Mucosa of rectum (tissue), 2 donors: Measurements from ENCODE around the gene CASZ1.

Experiments used
- H3K27ac ChIP-seq, 2 donors: one replicate each; pipeline ENCODE4 v1.7.0; 2013; ENCODE audit warnings: inconsistent platforms in 2 of 2, low read depth in 2 of 2, low read length in 2 of 2
- H3K27me3 ChIP-seq, 2 donors: one replicate each; pipeline ENCODE4 v1.7.0; 2013; ENCODE audit warnings: low read length in 2 of 2; ENCODE audit not compliant: control insufficient read depth in 2 of 2, insufficient read depth in 2 of 2
- H3K36me3 ChIP-seq, 2 donors: one replicate each; pipeline ENCODE4 v1.7.0; 2013; ENCODE audit warnings: low read length in 2 of 2; ENCODE audit not compliant: control insufficient read depth in 2 of 2, insufficient read depth in 2 of 2
- H3K4me1 ChIP-seq, 2 donors: one replicate each; pipeline ENCODE4 v1.7.0; 2013; ENCODE audit warnings: low read length in 2 of 2, mild to moderate bottlenecking in 1 of 2; ENCODE audit not compliant: control insufficient read depth in 2 of 2, insufficient read depth in 2 of 2
- H3K4me3 ChIP-seq, 2 donors: one replicate each; pipeline ENCODE4 v1.7.0; 2013; ENCODE audit warnings: low read length in 2 of 2
- H3K9ac ChIP-seq, 2 donors: one replicate each; pipeline ENCODE4 v1.7.0; 2013; ENCODE audit warnings: low read length in 2 of 2, low read depth in 1 of 2, mild to moderate bottlenecking in 1 of 2
- H3K9me3 ChIP-seq, 2 donors: one replicate each; pipeline ENCODE4 v1.7.0; 2013; ENCODE audit warnings: low read length in 2 of 2; ENCODE audit not compliant: control insufficient read depth in 2 of 2
- donor health status: healthy.
- donor health status: Normal muscosa, but diverticular disease.

Gene CASZ1

GRCh38 chr1:10764296-10764798 lies 32.1 kb downstream of the CASZ1 start:
- Histone ChIP-seq H3K36me3 (peaks cover 0 to 4% of the 10 kb centered on the region in 2 donors), H3K4me3 (no peak overlapping the region), H3K27ac (no peak overlapping the region), H3K9me3 (no peaks in the 10 kb centered on the region), H3K4me1 (peaks cover 52 to 65% of the 10 kb centered on the region in 2 donors), H3K9ac (peak overlapping the region in 1 of 2 donors; percentile 12), H3K27me3 (peaks cover 0 to 1% of the 10 kb centered on the region in 2 donors)

- Histone ChIP-seq H3K27ac (peak overlapping the region in 1 of 2 donors; percentile 95), H3K9me3 (no peaks in the 10 kb centered on the region), H3K4me1 (peaks cover 64 to 78% of the 10 kb centered on the region in 2 donors), H3K36me3 (peaks cover 0 to 4% of the 10 kb centered on the region in 2 donors), H3K4me3 (no peak overlapping the region), H3K27me3 (peaks cover 0 to 3% of the 10 kb centered on the region in 2 donors), H3K9ac (peak overlapping the region; percentile 6 to 16)
Measured at GRCh38 chr1:10762875-10763274, 33.6 kb downstream of the CASZ1 start.

- Histone ChIP-seq H3K4me3 (no peak overlapping the region), H3K4me1 (peaks cover 66 to 84% of the 10 kb centered on the region in 2 donors), H3K36me3 (peaks cover 0 to 4% of the 10 kb centered on the region in 2 donors), H3K9me3 (no peaks in the 10 kb centered on the region), H3K9ac (peak overlapping the region; percentile 56 to 79), H3K27me3 (peaks cover 0 to 3% of the 10 kb centered on the region in 2 donors), H3K27ac (peak overlapping the region; percentile 94 to 95)
Measured at GRCh38 chr1:10762153-10762523, 34.3 kb downstream of the CASZ1 start.

GRCh38 chr1:10761503-10762152 lies 34.8 kb downstream of the CASZ1 start:
- peaks cover 0 to 3% of the 10 kb centered on the region in 2 donors for H3K27me3 ChIP-seq
- peak overlapping the region; percentile 56 to 79 for H3K9ac ChIP-seq
- H3K9me3 ChIP-seq = no peaks in the 10 kb centered on the region
- peaks cover 71 to 87% of the 10 kb centered on the region in 2 donors for H3K4me1 ChIP-seq
- H3K27ac ChIP-seq = peak overlapping the region; percentile 94 to 95
- H3K36me3 ChIP-seq = peaks cover 0 to 4% of the 10 kb centered on the region in 2 donors
- peak overlapping the region in 1 of 2 donors; percentile 46 for H3K4me3 ChIP-seq

GRCh38 chr1:10760566-10761502 lies 35.6 kb downstream of the CASZ1 start:
- no peaks in the 10 kb centered on the region for H3K9me3 ChIP-seq
- peak overlapping the region; percentile 44 to 79 for H3K9ac ChIP-seq
- H3K27me3 ChIP-seq = peaks cover 0 to 3% of the 10 kb centered on the region in 2 donors
- H3K27ac ChIP-seq = peak overlapping the region; percentile 94 to 95
- H3K4me3 ChIP-seq = peak overlapping the region; percentile 26 to 43
- peaks cover 0 to 4% of the 10 kb centered on the region in 2 donors for H3K36me3 ChIP-seq
- peaks cover 71 to 87% of the 10 kb centered on the region in 2 donors for H3K4me1 ChIP-seq

GRCh38 chr1:10759413-10760200 lies 36.8 kb downstream of the CASZ1 start:
- Histone ChIP-seq H3K4me3 (peak overlapping the region; percentile 46 to 48), H3K27me3 (peaks cover 0 to 3% of the 10 kb centered on the region in 2 donors), H3K9ac (peak overlapping the region; percentile 76 to 79), H3K9me3 (no peaks in the 10 kb centered on the region), H3K4me1 (peaks cover 68 to 80% of the 10 kb centered on the region in 2 donors), H3K27ac (peak overlapping the region; percentile 94 to 95), H3K36me3 (peaks cover 0 to 4% of the 10 kb centered on the region in 2 donors)

GRCh38 chr1:10756842-10757241 lies 39.6 kb downstream of the CASZ1 start:
- H3K27ac ChIP-seq = peak overlapping the region; percentile 92 to 93
- peaks cover 0 to 4% of the 10 kb centered on the region in 2 donors for H3K36me3 ChIP-seq
- H3K4me3 ChIP-seq = no peak overlapping the region
- H3K4me1 ChIP-seq = peaks cover 52 to 62% of the 10 kb centered on the region in 2 donors
- H3K9ac ChIP-seq = peak overlapping the region; percentile 52 to 67
- H3K27me3 ChIP-seq = peaks cover 0 to 3% of the 10 kb centered on the region in 2 donors
- H3K9me3 ChIP-seq = no peaks in the 10 kb centered on the region

- Histone ChIP-seq H3K9ac (peak overlapping the region; percentile 52 to 67), H3K36me3 (peaks cover 0 to 4% of the 10 kb centered on the region in 2 donors), H3K9me3 (no peaks in the 10 kb centered on the region), H3K27ac (peak overlapping the region; percentile 92 to 93), H3K4me1 (peaks cover 46 to 54% of the 10 kb centered on the region in 2 donors), H3K4me3 (peak overlapping the region in 1 of 2 donors; percentile 3), H3K27me3 (peaks cover 0 to 3% of the 10 kb centered on the region in 2 donors)
Measured at GRCh38 chr1:10755970-10756521, 40.4 kb downstream of the CASZ1 start.
